ENCODE data around the gene STAT3. TPM values are rescaled to one million over a fixed set of nuclear protein-coding genes. Genes with fewer than 3 reads are reported as not detected.

Gene STAT3
- total RNA-seq, 1 experiment from 2014 or later = 61.0 TPM

DNA sequence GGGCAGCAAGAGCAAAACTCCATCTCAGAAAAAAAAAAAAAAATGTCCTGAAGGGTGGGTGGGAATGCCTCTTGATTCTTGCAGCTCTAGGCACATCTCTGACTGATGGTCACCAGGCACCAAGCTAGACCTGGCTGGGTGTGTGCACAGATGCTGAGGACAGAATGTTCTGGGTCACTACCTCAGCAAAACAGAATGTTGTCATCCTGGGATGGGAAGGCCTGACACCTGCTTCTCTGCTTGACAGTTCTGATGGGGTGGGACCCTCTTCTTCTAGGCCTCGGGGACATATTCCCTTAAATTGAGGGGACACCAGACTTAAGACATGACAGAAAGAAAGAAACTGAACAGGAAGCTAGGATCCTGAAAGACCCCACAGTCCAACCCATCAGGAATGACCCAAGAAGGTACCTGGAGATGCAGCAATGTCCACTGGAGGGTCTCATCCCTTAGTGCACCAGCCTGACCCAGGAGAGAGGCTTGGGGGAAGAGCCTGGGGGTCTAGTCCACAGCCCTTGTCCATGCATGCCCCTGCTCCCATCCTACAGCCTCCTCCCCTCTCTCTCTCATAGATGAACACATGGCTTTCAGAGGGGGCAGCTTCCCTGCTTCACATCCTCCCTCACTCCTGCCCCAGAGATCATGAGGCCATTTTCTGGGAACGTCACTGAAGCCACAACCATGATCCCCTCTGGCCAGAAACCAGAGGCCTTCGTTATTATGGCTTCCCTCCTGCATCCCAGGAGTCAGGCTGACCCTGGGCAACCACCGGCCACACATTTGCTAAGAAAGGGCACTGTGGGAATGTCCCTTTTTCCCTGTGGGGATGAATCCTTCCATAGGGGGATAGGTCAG is 108.2 kb downstream of the STAT3 start:
- intact Hi-C loops (cut with micrococcal nuclease) = no loop called here
- DNase-seq (ENCODE audit: low read depth, low spot score) (no peak), ATAC-seq (no peak)
- H3K79me2 ChIP-seq (ENCODE audit: insufficient read depth, low read length) = 0 out of 2 replicates have a peak, but pooled peaks cover 4% of the 10 kb centered on the region
- H3K4me1 ChIP-seq (ENCODE audit: control insufficient read depth in 1 of 2, insufficient read depth in 2 of 2, low read length in 2 of 2) = peaks cover 10 to 17% of the 10 kb centered on the region in 2 experiments
- no peak overlapping the region for H3K27ac ChIP-seq (ENCODE audit: low read depth, low read length)
- H3K9me3 ChIP-seq (ENCODE audit: control insufficient read depth in 1 of 2, insufficient read depth in 1 of 2, low read depth in 1 of 2, low read length in 2 of 2) = no peaks in the 10 kb centered on the region
- no peaks in the 10 kb centered on the region for H3K36me3 ChIP-seq (ENCODE audit: control insufficient read depth in 1 of 2, insufficient read depth in 2 of 2, low read length in 2 of 2)
- BruUV-seq (replicated peaks) = no TSS peak
- no peaks in the 10 kb centered on the region for H3K27me3 ChIP-seq (ENCODE audit: insufficient read depth, low read length)
- H3K9me2 ChIP-seq (ENCODE audit: insufficient read depth) = no peaks in the 10 kb centered on the region
- ChIA-PET CTCF (no interaction called here), RAD21 (ENCODE audit: low non-redundant PET in 1 of 2, low total read pairs in 2 of 2, uncharacterized antibody in 2 of 2, unreplicated experiment in 2 of 2) (no interaction called here), POLR2A (no interaction called here)
- no peak overlapping the region for H3K4me2 ChIP-seq (ENCODE audit: low read length)
- no peak overlapping the region for H3K4me3 ChIP-seq (replicated peaks in 1 of 2; ENCODE audit: low read depth in 1 of 2, low read length in 2 of 2)
- H3K9ac ChIP-seq (ENCODE audit: low read length) = no peak overlapping the region
- TF ChIP-seq ATF3 (IDR thresholded peaks at IDR 0.05) = no peak
- no peak for TF ChIP-seq TCF7L2 (IDR thresholded peaks at IDR 0.05; ENCODE audit: borderline replicate concordance, extremely low read depth, insufficient read depth, insufficient read length)
- TF ChIP-seq ZFX (IDR thresholded peaks at IDR 0.05) = no peak
- TF ChIP-seq, protein P1, sequence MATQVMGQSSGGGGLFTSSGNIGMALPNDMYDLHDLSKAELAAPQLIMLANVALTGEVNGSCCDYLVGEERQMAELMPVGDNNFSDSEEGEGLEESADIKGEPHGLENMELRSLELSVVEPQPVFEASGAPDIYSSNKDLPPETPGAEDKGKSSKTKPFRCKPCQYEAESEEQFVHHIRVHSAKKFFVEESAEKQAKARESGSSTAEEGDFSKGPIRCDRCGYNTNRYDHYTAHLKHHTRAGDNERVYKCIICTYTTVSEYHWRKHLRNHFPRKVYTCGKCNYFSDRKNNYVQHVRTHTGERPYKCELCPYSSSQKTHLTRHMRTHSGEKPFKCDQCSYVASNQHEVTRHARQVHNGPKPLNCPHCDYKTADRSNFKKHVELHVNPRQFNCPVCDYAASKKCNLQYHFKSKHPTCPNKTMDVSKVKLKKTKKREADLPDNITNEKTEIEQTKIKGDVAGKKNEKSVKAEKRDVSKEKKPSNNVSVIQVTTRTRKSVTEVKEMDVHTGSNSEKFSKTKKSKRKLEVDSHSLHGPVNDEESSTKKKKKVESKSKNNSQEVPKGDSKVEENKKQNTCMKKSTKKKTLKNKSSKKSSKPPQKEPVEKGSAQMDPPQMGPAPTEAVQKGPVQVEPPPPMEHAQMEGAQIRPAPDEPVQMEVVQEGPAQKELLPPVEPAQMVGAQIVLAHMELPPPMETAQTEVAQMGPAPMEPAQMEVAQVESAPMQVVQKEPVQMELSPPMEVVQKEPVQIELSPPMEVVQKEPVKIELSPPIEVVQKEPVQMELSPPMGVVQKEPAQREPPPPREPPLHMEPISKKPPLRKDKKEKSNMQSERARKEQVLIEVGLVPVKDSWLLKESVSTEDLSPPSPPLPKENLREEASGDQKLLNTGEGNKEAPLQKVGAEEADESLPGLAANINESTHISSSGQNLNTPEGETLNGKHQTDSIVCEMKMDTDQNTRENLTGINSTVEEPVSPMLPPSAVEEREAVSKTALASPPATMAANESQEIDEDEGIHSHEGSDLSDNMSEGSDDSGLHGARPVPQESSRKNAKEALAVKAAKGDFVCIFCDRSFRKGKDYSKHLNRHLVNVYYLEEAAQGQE (IDR thresholded peaks at IDR 0.05; ENCODE audit: low read depth) = no peak
- no peak for TF ChIP-seq ZBTB33 (IDR thresholded peaks at IDR 0.05; ENCODE audit: extremely low read depth, insufficient replicate concordance, low read length)
- TF ChIP-seq CEBPB (IDR thresholded peaks at IDR 0.05; ENCODE audit: low read depth) = no peak
- TF ChIP-seq, protein P2, sequence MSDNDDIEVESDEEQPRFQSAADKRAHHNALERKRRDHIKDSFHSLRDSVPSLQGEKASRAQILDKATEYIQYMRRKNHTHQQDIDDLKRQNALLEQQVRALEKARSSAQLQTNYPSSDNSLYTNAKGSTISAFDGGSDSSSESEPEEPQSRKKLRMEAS (IDR thresholded peaks at IDR 0.05) = no peak
- TF ChIP-seq FOSL1 (IDR thresholded peaks at IDR 0.05; ENCODE audit: low read depth) = no peak
- no peak for TF ChIP-seq ELF1 (IDR thresholded peaks at IDR 0.05; ENCODE audit: borderline replicate concordance, low read depth)
- no peak for TF ChIP-seq SP1 (IDR thresholded peaks at IDR 0.05; ENCODE audit: low read depth)
- no peak for TF ChIP-seq SIN3A (IDR thresholded peaks at IDR 0.05; ENCODE audit: low read depth)
- H2AFZ ChIP-seq (ENCODE audit: low read depth, low read length, poor library complexity, severe bottlenecking) = no peak overlapping the region
- no peaks in the 10 kb centered on the region for H4K20me1 ChIP-seq (ENCODE audit: insufficient read depth)
